Spleen (tissue), 11 donors: Measurements from ENCODE around the gene SUSD4. TPM values are rescaled to one million over a fixed set of nuclear protein-coding genes. Genes with fewer than 3 reads are reported as not detected.

ENCODE experiments used
- DNase-seq: peaks from one replicate; pipeline ENCODE4 v3.0.0-alpha.2; 2020
- H3K27ac ChIP-seq, 8 donors: fragments of 200-600 bp; sonication (generic) in 7 of 8; 1 replicate in 4 of 8; 2 replicates in 4 of 8; pipeline versions ENCODE4 v1.5.0 to v1.8.0; 2016 to 2021; ENCODE audit warnings: inconsistent platforms in 4 of 8, mild to moderate bottlenecking in 4 of 8, moderate library complexity in 1 of 8
- H3K27me3 ChIP-seq, 7 donors: fragments of 200-600 bp; sonication (generic) in 6 of 7; replicated peaks in 1 of 7; 1 replicate in 4 of 7; 2 replicates in 3 of 7; pipeline versions ENCODE4 v1.5.0 to v1.8.0; 2016 to 2021; ENCODE audit warnings: inconsistent platforms in 3 of 7, mild to moderate bottlenecking in 1 of 7
- H3K36me3 ChIP-seq, 6 donors: fragments of 200-600 bp; sonication (generic) in 5 of 6; 1 replicate in 4 of 6; 2 replicates in 2 of 6; pipeline versions ENCODE4 v1.5.0 to v1.8.0; 2016 to 2021; ENCODE audit warnings: inconsistent platforms in 2 of 6
- H3K4me1 ChIP-seq, 6 donors: fragments of 200-600 bp; sonication (generic) in 5 of 6; 1 replicate in 3 of 6; 2 replicates in 3 of 6; pipeline versions ENCODE4 v1.5.0 to v1.8.0; 2016 to 2021; ENCODE audit warnings: inconsistent platforms in 3 of 6
- H3K4me3 ChIP-seq, 8 donors: fragments of 200-600 bp; sonication (generic) in 7 of 8; 1 replicate in 4 of 8; 2 replicates in 4 of 8; pipeline versions ENCODE4 v1.5.0 to v1.8.0; 2016 to 2021; ENCODE audit warnings: inconsistent platforms in 4 of 8, mild to moderate bottlenecking in 4 of 8, moderate library complexity in 2 of 8
- H3K9me3 ChIP-seq, 8 donors: fragments of 200-600 bp; sonication (generic) in 7 of 8; 1 replicate in 4 of 8; 2 replicates in 4 of 8; pipeline versions ENCODE4 v1.5.0 to v1.8.0; 2016 to 2021; ENCODE audit warnings: inconsistent platforms in 4 of 8
- CTCF ChIP-seq, 11 experiments: fragments of 200-600 bp in 7 of 11; fragments of 450-650 bp in 4 of 11; sonication (generic) in 4 of 11; IDR thresholded peaks in 8 of 11; conservative IDR thresholded peaks in 3 of 11; 1 replicate in 7 of 11; 2 replicates in 4 of 11; pipeline versions ENCODE4 v1.4.0 to v1.8.0; 2016 to 2021; ENCODE audit warnings: antibody characterized with exemption in 11 of 11, inconsistent platforms in 4 of 11, mild to moderate bottlenecking in 1 of 11
- POLR2A ChIP-seq, 3 donors: fragments of 450-650 bp; IDR thresholded peaks; one replicate each; pipeline ENCODE4 v1.5.1; 2017; ENCODE audit warnings: antibody characterized with exemption in 3 of 3, mild to moderate bottlenecking in 1 of 3
- POLR2AphosphoS5 ChIP-seq, 3 donors: sonication (generic); formaldehyde crosslinking; IDR thresholded peaks; one replicate each; pipeline ENCODE4 v1.5.1; 2017; ENCODE audit warnings: antibody characterized with exemption in 3 of 3
- WGBS, 5 donors: extraction: QIAGEN DNeasy Blood & Tissue Kit in 3 of 5; methylation state at CpG; one replicate each; pipeline versions ENCODE4 v1.1.5 to v1.1.7; 2013 to 2018; 5-methylcytosine and 5-hydroxymethylcytosine counted together
- intact Hi-C: fragments of 100-400 bp; cut with DNase I; formaldehyde crosslinking; loops from one replicate; pipeline ENCODE4 v1.15.0; 2023; ENCODE audit warnings: low total_unique reads
- polyA plus RNA-seq, 3 donors: library from polyadenylated mRNA; stranded (reverse); fragments of 200-250 nt; gene quantifications; one replicate each; pipeline ENCODE4 v1.2.1, GENCODE V29; 2013
- total RNA-seq, 7 donors: library from RNA; depleted of rRNA in 3 of 7; stranded (reverse); fragments of >200 nt in 3 of 7; fragmentation: NEBNext Ultra II Directional in 4 of 7; extraction: Animal tissue kit (Norgen Biotek cat#: 25700) in 4 of 7; gene quantifications; one replicate each; pipeline versions ENCODE4 v1.1.0 to v1.2.1, GENCODE V29; 2016 to 2021
- donor health status: healthy with polysubstance abuse.
- donor health status: DM: no; HTN: no; CAD: no; lungs with moderate emphysema.
- donor health status: DM: no; HTN: no; CAD: no.
- donor health status: Bipolar disorder and iron deficiency.
- donor health status: healthy.
- donor health status: DM: no; HTN: no; CAD: no.
- donor health status: DM: yes; HTN: yes; CAD: no.

Gene SUSD4
- total and polyA plus RNA-seq, 10 donors = 0.35 to 2.1 (median 0.69) TPM

GRCh38 chr1:223332997-223333396 lies 31.0 kb downstream of the SUSD4 start:
- DNase-seq = no peak
- TF ChIP-seq CTCF (IDR thresholded peaks at IDR 0.05 in 8 of 11, conservative IDR thresholded peaks at IDR 0.05 in 3 of 11) = no peak
- TF ChIP-seq POLR2A (IDR thresholded peaks at IDR 0.05) = no peak
- no peak for TF ChIP-seq POLR2AphosphoS5 (IDR thresholded peaks at IDR 0.05)
- Histone ChIP-seq H3K27me3 (peaks cover 0 to 6% (median 0%) of the 10 kb centered on the region in 7 donors), H3K4me3 (no peak overlapping the region), H3K4me1 (no peaks in the 10 kb centered on the region), H3K27ac (no peak overlapping the region), H3K36me3 (no peaks in the 10 kb centered on the region), H3K9me3 (no peaks in the 10 kb centered on the region)
- intact Hi-C loops = no loop called here
- WGBS, 5 donors = 75 to 85% (median 80%) methylated on average over 7 of the region's 7 CpGs

GRCh38 chr1:223331929-223332328 lies 32.0 kb downstream of the SUSD4 start:
- Histone ChIP-seq H3K4me3 (no peak overlapping the region), H3K27me3 (peaks cover 0 to 6% (median 0%) of the 10 kb centered on the region in 7 donors), H3K36me3 (no peaks in the 10 kb centered on the region), H3K27ac (no peak overlapping the region), H3K4me1 (no peaks in the 10 kb centered on the region), H3K9me3 (no peaks in the 10 kb centered on the region)
- intact Hi-C loops = no loop called here
- TF ChIP-seq CTCF (IDR thresholded peaks at IDR 0.05 in 8 of 11, conservative IDR thresholded peaks at IDR 0.05 in 3 of 11) = no peak
- no peak for TF ChIP-seq POLR2AphosphoS5 (IDR thresholded peaks at IDR 0.05)
- no peak for TF ChIP-seq POLR2A (IDR thresholded peaks at IDR 0.05)
- 46 to 70% (median 56%) methylated on average over 1 of the region's 1 CpG for WGBS, 5 donors
- DNase-seq = no peak

- Histone ChIP-seq H3K27ac (no peak overlapping the region), H3K4me1 (no peaks in the 10 kb centered on the region), H3K9me3 (no peaks in the 10 kb centered on the region), H3K27me3 (peaks cover 0 to 6% (median 0%) of the 10 kb centered on the region in 7 donors), H3K36me3 (no peaks in the 10 kb centered on the region), H3K4me3 (no peak overlapping the region)
- intact Hi-C loops = no loop called here
- no peak for DNase-seq
- TF ChIP-seq POLR2A (IDR thresholded peaks at IDR 0.05) (no peak), CTCF (IDR thresholded peaks at IDR 0.05 in 8 of 11, conservative IDR thresholded peaks at IDR 0.05 in 3 of 11) (no peak), POLR2AphosphoS5 (IDR thresholded peaks at IDR 0.05) (no peak)
- WGBS, 5 donors = 58 to 76% (median 68%) methylated on average over 4 of the region's 4 CpGs
Observed at GRCh38 chr1:223331301-223331700, 32.7 kb downstream of the SUSD4 start.

GRCh38 chr1:223330466-223330865 lies 33.5 kb downstream of the SUSD4 start:
- no peaks in the 10 kb centered on the region for H3K36me3 ChIP-seq
- H3K27me3 ChIP-seq = peaks cover 0 to 6% (median 0%) of the 10 kb centered on the region in 7 donors
- TF ChIP-seq POLR2AphosphoS5 (IDR thresholded peaks at IDR 0.05) = no peak
- no peak for TF ChIP-seq CTCF (IDR thresholded peaks at IDR 0.05 in 8 of 11, conservative IDR thresholded peaks at IDR 0.05 in 3 of 11)
- TF ChIP-seq POLR2A (IDR thresholded peaks at IDR 0.05) = no peak
- no peaks in the 10 kb centered on the region for H3K4me1 ChIP-seq
- no peaks in the 10 kb centered on the region for H3K9me3 ChIP-seq
- WGBS, 5 donors = 65 to 87% (median 74%) methylated on average over 3 of the region's 3 CpGs
- intact Hi-C loops = no loop called here
- H3K27ac ChIP-seq = no peak overlapping the region
- no peak for DNase-seq
- H3K4me3 ChIP-seq = no peak overlapping the region
